Hematopoietic multipotent progenitor cell treated with erythropoietin and hydrocortisone succinate and interleukin-3 and kit ligand, for 17 days (in vitro differentiated cells): ENCODE data around the gene FAM53B.

Experiments used
- DNase-seq: peaks from one replicate; pipeline ENCODE4 v3.0.0-alpha.2; 2015; ENCODE audit warnings: low spot score

FAM53B gene

DNA sequence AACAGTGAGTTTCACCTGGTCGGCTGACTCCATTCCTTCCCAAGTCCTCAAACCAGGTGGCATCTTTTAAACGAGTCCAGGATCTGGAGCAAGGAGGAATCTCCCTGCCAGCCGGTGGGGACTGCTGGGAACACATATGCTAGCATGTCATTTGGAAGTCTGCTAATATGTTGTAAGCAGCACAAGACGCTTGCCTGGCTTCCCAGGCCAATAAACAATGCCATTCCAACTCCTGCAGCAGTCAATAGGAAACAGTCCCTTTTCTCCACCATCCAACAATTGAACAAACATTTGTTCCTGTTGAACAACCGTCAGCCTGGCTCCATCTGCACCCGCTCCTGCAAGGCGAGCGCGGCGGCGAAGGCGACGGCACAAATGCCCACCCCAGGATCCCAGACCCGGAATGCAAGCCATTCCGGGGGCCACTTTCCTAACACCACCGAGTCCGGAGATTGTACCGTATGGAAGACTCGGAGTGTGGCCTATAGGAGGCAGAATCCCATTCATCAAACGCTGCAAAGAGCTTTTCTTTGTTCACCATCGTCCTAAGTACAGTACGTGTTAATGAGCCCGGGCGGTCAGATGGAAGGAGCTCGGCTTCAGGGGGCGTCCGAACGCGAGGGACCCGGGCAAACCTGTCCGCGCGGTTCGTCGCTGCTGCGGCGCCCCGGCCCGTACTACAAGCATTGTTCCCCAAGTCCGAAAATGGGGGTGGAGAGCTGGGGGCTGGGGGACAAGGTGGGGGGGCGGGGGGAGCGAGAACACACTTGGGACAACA is 1.6 kb downstream of the FAM53B start:
- peak; percentile 39 for DNase-seq

DNA sequence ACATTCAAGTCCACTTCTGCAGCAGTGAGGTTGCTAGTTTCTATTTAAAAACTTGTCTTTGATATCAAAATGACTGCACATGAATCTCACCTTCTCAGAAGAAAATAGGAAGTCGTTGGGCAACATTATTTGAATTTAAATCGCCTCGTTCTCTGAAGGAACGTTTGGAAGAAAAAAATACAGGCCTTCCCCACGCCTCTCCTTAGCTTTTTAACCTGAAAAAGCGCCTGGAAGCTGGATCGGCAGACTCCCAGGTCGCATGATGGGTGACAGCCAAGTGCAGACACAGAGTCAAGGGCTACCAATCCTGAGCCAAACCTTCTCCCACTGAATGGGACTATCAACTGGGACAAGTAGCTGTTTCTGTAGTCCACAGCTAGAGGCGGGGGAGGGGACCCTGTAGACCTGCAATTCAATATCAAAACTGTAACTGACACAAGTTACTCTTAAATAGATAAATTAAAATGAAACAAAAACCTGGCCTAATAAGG is 2.2 kb downstream of the FAM53B start:
- peak; percentile 23 for DNase-seq

- peak; percentile 85 for DNase-seq
Observed at GRCh38 chr10:124741281-124741921, 2.8 kb downstream of the FAM53B start.

GRCh38 chr10:124740369-124741280 is 3.6 kb downstream of the FAM53B start:
- peak; percentile 25 for DNase-seq

DNA sequence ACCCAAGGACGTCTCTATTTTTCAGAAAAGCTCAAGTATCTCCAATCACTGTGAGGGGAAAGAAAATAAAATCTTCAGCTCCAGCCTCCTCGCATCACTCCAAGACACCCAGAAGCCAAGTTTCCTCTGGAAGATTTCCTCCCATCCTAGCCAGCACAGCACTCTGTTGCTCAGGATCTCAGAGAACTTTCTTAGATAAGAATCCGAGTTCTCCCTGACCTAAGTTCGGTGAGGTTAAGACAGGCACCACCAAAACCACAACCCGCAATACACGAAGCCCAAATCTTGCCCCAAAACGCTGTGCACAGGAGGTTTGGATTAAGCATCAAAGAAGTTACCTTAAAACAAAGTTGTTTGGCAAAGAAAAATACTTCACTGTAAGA is 4.2 kb downstream of the FAM53B start:
- peak; percentile 28 for DNase-seq

- DNase-seq, result peak; percentile 31
Observed at GRCh38 chr10:124739119-124739921, 4.9 kb downstream of the FAM53B start.

- DNase-seq, result no peak
Observed at GRCh38 chr10:124738441-124738840, 5.7 kb downstream of the FAM53B start.

- DNase-seq, result no peak
Observed at GRCh38 chr10:124737708-124738107, 6.5 kb downstream of the FAM53B start.

- DNase-seq, result no peak
Observed at GRCh38 chr10:124737221-124737620, 7.0 kb downstream of the FAM53B start.

GRCh38 chr10:124736491-124737136 is 7.6 kb downstream of the FAM53B start:
- DNase-seq, result no peak

- no peak for DNase-seq
Observed at GRCh38 chr10:124735491-124736286, 8.5 kb downstream of the FAM53B start.

DNA sequence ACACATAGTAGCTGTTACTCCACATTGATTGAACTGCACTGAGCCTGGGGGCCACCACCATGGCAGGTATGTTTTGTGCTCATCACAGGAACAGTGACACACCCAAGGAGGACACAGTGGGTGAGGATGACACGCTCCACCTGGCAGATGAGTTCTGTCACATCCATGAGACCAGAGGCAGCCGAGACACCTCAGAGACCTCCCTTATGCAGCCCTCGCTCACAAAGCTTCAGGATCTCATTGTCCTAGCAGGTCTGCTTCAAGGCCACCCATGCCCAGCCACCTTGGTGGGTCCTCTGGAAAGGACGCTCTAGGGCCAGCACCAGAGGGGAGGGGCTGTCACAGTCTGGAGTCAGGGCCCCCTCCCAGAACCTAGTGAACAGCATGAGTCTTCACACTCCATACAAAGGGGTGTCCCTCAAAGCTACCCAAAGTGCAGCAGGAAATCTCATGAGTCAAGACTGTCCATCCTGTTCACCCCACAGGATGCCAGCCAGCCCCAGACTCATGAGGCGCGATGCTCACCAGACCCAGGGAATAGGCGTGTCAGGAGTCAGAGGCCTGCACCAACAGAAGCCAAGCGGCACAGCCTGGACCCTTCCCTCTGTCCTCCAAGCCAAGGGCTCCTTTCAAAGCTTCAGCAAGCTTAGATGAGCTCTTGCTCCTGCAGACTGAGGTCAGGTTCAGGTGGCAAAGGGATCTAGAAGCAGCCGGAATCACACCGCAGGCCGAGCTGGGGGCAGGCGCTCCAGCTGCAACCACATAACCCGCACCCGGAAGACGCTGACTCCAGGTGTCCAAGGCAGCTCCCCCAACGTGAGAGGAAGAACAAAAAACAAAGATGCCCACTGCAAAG is 9.6 kb downstream of the FAM53B start:
- DNase-seq, result no peak

GRCh38 chr10:124733571-124734245 is 10.5 kb downstream of the FAM53B start:
- no peak for DNase-seq

- DNase-seq, result no peak
Observed at GRCh38 chr10:124732931-124733570, 11.1 kb downstream of the FAM53B start.

- no peak for DNase-seq
Observed at GRCh38 chr10:124731551-124731950, 12.6 kb downstream of the FAM53B start.

DNA sequence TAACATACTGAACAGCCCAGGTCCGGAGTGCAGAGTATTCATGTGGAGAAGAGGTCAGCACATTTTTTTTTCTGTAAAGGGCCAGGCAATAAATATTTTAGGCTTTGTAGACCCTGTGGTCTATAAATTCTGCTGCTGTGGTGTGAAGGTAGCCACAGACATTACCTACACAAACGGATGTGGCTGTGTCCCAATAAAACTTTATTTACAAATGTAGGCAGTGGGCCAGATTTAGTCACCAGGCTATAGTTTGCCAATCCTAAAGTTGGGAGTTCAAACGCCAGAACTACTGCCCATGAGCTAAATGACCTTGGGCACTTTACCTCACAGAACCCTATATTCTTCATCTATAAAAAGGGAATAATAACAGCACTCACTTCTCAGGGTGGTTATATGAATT is 13.4 kb downstream of the FAM53B start:
- no peak for DNase-seq

DNA sequence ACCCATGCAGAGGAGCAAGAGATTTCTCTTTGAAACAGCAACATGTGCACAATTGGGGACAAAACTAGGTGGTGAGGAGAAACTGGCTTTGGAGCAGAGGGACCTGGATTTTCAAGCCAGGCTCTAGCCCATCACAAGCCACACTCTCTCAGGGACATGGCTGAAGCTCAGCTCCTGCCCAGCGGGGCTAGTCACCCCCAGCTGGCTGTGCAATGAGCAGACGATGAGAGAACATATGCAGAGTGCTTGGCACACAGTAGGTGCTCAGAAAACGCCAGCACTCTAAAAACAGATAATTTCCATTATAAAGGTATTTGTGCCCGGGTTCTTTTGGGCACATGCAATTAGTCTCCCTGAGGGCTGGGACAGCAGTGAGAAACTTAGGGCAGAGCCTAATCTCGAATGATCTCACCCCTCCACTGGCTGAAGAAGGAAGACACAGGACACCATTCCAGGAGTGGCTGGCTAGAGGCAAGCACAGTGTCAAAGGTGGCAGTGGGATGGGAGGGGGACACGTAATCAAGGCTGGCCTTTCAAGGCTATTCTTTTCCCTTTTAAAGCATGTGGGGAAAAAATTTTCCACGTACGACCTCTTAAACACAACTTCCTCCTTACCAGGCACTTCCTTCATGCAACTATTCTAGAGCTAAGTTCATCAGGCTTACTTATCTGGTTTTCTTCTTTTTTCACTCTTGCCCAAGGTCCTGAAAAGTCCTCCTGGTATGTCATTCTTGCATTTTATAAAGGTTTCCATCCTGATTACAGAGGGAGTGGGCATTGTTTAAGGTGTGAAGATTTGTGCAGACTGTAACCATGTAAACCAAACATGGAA is 15.1 kb downstream of the FAM53B start:
- DNase-seq, result no peak
